HEK293 (cell line): ENCODE data around the gene TRMU.

Source experiments
- CTCF ChIA-PET: fragments of 350-600 bp; formaldehyde crosslinking; extraction: SDS; loops from one replicate; lab custom pipeline; 2021; ENCODE audit warnings: antibody characterized with exemption; lab: Yijun Ruan, JAX
- POLR2A ChIA-PET: fragments of 300-600 bp; formaldehyde crosslinking; extraction: SDS; loops from one replicate; lab custom pipeline; 2020; ENCODE audit warnings: antibody characterized with exemption, inconsistent platforms; lab: Yijun Ruan, JAX
- H3K27ac ChIP-seq: fragments of 200-500 bp; sonication (Bioruptor generic); 2 replicates; pipeline ENCODE4 v1.5.1; 2014; ENCODE audit warnings: low read depth, low read length, control low read depth, inconsistent platforms; ENCODE audit errors: extremely low read depth
- H3K36me3 ChIP-seq, 2 experiments: fragments of 200-500 bp in 1 of 2; sonication (Bioruptor generic) in 1 of 2; 1 replicate in 1 of 2; 2 replicates in 1 of 2; pipeline ENCODE4 v1.5.1; 2014 to 2017; ENCODE audit warnings: inconsistent platforms in 2 of 2, low read length in 2 of 2; ENCODE audit not compliant: control insufficient read depth in 2 of 2, insufficient read depth in 1 of 2
- H3K4me1 ChIP-seq: fragments of 200-500 bp; sonication (Bioruptor generic); 2 replicates; pipeline ENCODE4 v1.5.1; 2014; ENCODE audit warnings: mild to moderate bottlenecking, low read length, inconsistent platforms; ENCODE audit not compliant: control insufficient read depth, insufficient read depth
- H3K4me3 ChIP-seq: 2 replicates; pipeline ENCODE4 v1.5.1; 2011; ENCODE audit warnings: low read depth, mild to moderate bottlenecking, control low read depth, low read length, moderate library complexity
- H3K9me3 ChIP-seq: fragments of 200-500 bp; sonication (Bioruptor generic); 2 replicates; pipeline ENCODE4 v1.5.1; 2014; ENCODE audit warnings: low read depth, low read length, inconsistent platforms; ENCODE audit not compliant: control insufficient read depth, insufficient read depth
- IKZF3 ChIP-seq: fragments of 450-650 bp; IDR thresholded peaks from 2 replicates; pipeline ENCODE4 v1.5.0; 2018; ENCODE audit warnings: missing biosample characterization, mild to moderate bottlenecking, missing genetic modification characterization, moderate library complexity
- KLF10 ChIP-seq: fragments of 450-650 bp; IDR thresholded peaks from 2 replicates; pipeline ENCODE4 v1.5.1; 2018; ENCODE audit warnings: missing biosample characterization, mild to moderate bottlenecking, missing genetic modification characterization
- KLF17 ChIP-seq: fragments of 450-650 bp; formaldehyde crosslinking; IDR thresholded peaks from 2 replicates; pipeline ENCODE4 v1.5.1; 2016; ENCODE audit warnings: missing biosample characterization, missing genetic modification characterization
- KLF8 ChIP-seq: fragments of 450-650 bp; formaldehyde crosslinking; IDR thresholded peaks from 2 replicates; pipeline ENCODE4 v1.5.1; 2016; ENCODE audit warnings: missing biosample characterization, missing genetic modification characterization
- TSHZ1 ChIP-seq: fragments of 450-650 bp; formaldehyde crosslinking; IDR thresholded peaks from 2 replicates; pipeline ENCODE4 v1.5.1; 2016; ENCODE audit warnings: missing biosample characterization, missing genetic modification characterization, borderline replicate concordance
- YY1 ChIP-seq: fragments of 450-650 bp; formaldehyde crosslinking; IDR thresholded peaks from 2 replicates; pipeline ENCODE4 v1.5.1; 2018; ENCODE audit warnings: missing biosample characterization, missing genetic modification characterization
- ZNF169 ChIP-seq: fragments of 450-650 bp; formaldehyde crosslinking; IDR thresholded peaks from 2 replicates; pipeline ENCODE4 v1.5.1; 2016; ENCODE audit warnings: missing biosample characterization, missing genetic modification characterization
- ZNF19 ChIP-seq: fragments of 450-650 bp; formaldehyde crosslinking; IDR thresholded peaks from 2 replicates; pipeline ENCODE4; 2016; ENCODE audit warnings: missing biosample characterization, missing genetic modification characterization, low read depth
- ZNF211 ChIP-seq: fragments of 450-650 bp; formaldehyde crosslinking; IDR thresholded peaks from 2 replicates; pipeline ENCODE4 v1.5.1; 2016; ENCODE audit warnings: low read depth, missing biosample characterization, missing genetic modification characterization
- ZNF221 ChIP-seq: fragments of 450-650 bp; formaldehyde crosslinking; IDR thresholded peaks from 2 replicates; pipeline ENCODE4 v1.5.1; 2017; ENCODE audit warnings: missing biosample characterization, missing genetic modification characterization, borderline replicate concordance
- ZNF23 ChIP-seq: fragments of 450-650 bp; formaldehyde crosslinking; IDR thresholded peaks from 2 replicates; pipeline ENCODE4 v1.5.1; 2016; ENCODE audit warnings: missing biosample characterization, missing genetic modification characterization, borderline replicate concordance
- ZNF239 ChIP-seq: fragments of 450-650 bp; formaldehyde crosslinking; IDR thresholded peaks from 2 replicates; pipeline ENCODE4 v1.5.1; 2016; ENCODE audit warnings: missing biosample characterization, missing genetic modification characterization
- ZNF324 ChIP-seq: fragments of 450-650 bp; formaldehyde crosslinking; IDR thresholded peaks from 2 replicates; pipeline ENCODE4 v1.5.1; 2016; ENCODE audit warnings: missing biosample characterization, missing genetic modification characterization
- ZNF341 ChIP-seq: fragments of 450-650 bp; formaldehyde crosslinking; IDR thresholded peaks from 2 replicates; pipeline ENCODE4; 2016; ENCODE audit warnings: low read depth, missing biosample characterization, missing genetic modification characterization
- ZNF350 ChIP-seq: fragments of 450-650 bp; formaldehyde crosslinking; IDR thresholded peaks from 2 replicates; pipeline ENCODE4 v1.5.0; 2017; ENCODE audit warnings: missing biosample characterization, mild to moderate bottlenecking, missing genetic modification characterization
- ZNF366 ChIP-seq: fragments of 450-650 bp; formaldehyde crosslinking; conservative IDR thresholded peaks from 2 replicates; pipeline ENCODE4 v1.5.1; 2016; ENCODE audit warnings: missing biosample characterization, missing genetic modification characterization
- ZNF510 ChIP-seq: fragments of 450-650 bp; formaldehyde crosslinking; IDR thresholded peaks from 2 replicates; pipeline ENCODE4 v1.5.1; 2018; ENCODE audit warnings: mild to moderate bottlenecking, missing genetic modification characterization, missing biosample characterization; ENCODE audit not compliant: insufficient replicate concordance
- ZNF514 ChIP-seq: fragments of 450-650 bp; formaldehyde crosslinking; IDR thresholded peaks from 2 replicates; pipeline ENCODE4 v1.5.1; 2016; ENCODE audit warnings: missing biosample characterization, missing genetic modification characterization
- ZNF530 ChIP-seq: fragments of 450-650 bp; formaldehyde crosslinking; IDR thresholded peaks from 2 replicates; pipeline ENCODE4 v1.5.1; 2016; ENCODE audit warnings: low read depth, missing biosample characterization, missing genetic modification characterization
- ZNF600 ChIP-seq: fragments of 450-650 bp; formaldehyde crosslinking; IDR thresholded peaks from 2 replicates; pipeline ENCODE4 v1.5.1; 2016; ENCODE audit warnings: missing biosample characterization, missing genetic modification characterization
- ZNF660 ChIP-seq: fragments of 450-650 bp; IDR thresholded peaks from 2 replicates; pipeline ENCODE4 v1.5.1; 2018; ENCODE audit warnings: missing biosample characterization, mild to moderate bottlenecking, missing genetic modification characterization
- ZNF692 ChIP-seq: fragments of 450-650 bp; formaldehyde crosslinking; IDR thresholded peaks from 2 replicates; pipeline ENCODE4 v1.5.1; 2016; ENCODE audit warnings: missing biosample characterization, missing genetic modification characterization
- ZNF830 ChIP-seq: fragments of 450-650 bp; IDR thresholded peaks from 2 replicates; pipeline ENCODE4 v1.5.0; 2018; ENCODE audit warnings: missing biosample characterization, missing genetic modification characterization, low read depth, mild to moderate bottlenecking, moderate library complexity
- ZSCAN16 ChIP-seq: fragments of 450-650 bp; formaldehyde crosslinking; IDR thresholded peaks from 2 replicates; pipeline ENCODE4 v1.5.1; 2016; ENCODE audit warnings: missing biosample characterization, missing genetic modification characterization
- TF ChIP-seq, protein P1 (sequence below): fragments of 450-650 bp; formaldehyde crosslinking; conservative IDR thresholded peaks from 2 replicates; pipeline ENCODE4 v1.5.1; 2016; ENCODE audit warnings: low read depth, missing biosample characterization, missing genetic modification characterization

The TRMU gene

GRCh38 chr22:46320166-46320710, 15.3 kb upstream of the TRMU start:
- CTCF ChIA-PET = no interaction called here
- TF ChIP-seq ZNF211 (tag by site-specific recombination) (no peak), ZNF830 (tag by site-specific recombination) (no peak), ZNF169 (tag by site-specific recombination) (no peak), ZNF692 (tag by site-specific recombination) (no peak), IKZF3 (tag by site-specific recombination) (no peak), ZNF600 (tag by site-specific recombination) (no peak), YY1 (tag by site-specific recombination) (no peak), ZNF221 (tag by site-specific recombination) (no peak), ZNF19 (tag by site-specific recombination) (no peak), ZNF510 (tag by site-specific recombination) (no peak), ZNF239 (tag by site-specific recombination) (no peak), ZNF341 (tag by site-specific recombination) (no peak), ZNF366 (tag by site-specific recombination) (no peak), KLF8 (tag by site-specific recombination) (no peak)
- Histone ChIP-seq H3K9me3 (no peaks in the 10 kb centered on the region), H3K4me1 (no peaks in the 10 kb centered on the region), H3K27ac (no peak overlapping the region), H3K36me3 (peaks cover 70 to 96% of the 10 kb centered on the region in 2 experiments), H3K4me3 (no peak overlapping the region)
- POLR2A ChIA-PET = no interaction called here

DNA sequence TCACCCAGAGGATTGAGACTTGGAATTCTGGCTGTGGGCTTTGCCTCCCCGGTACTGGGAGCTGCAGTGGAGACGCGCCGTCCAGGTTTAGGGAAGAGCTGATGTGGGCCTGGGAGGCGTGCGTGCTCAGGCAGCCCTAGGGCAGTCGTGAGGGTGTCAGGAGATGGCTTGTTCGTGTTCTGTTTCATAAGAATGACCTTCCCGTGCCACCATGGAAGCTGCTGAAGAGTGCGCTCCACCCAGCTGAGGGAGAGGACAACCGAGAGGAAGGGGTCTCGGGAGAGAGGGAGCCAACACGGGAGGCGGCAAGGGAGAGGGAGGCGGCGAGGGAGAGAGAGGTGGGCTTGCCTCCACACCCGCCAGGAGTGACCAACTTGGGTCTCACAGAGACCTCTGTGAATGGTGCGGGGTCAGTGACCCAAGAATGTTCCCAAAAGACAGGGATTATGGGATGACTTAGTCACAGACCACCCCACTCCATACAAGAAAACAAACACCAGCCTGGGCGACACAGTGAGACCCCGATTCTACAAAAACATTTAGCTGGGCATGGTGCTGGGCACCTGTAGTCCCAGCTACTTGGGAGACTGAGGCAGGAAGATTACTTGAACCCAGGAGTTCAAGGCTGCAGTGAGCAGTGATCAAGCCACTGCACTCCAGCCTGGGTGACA, 14.7 kb upstream of the TRMU start:
- peaks cover 70 to 96% of the 10 kb centered on the region in 2 experiments for H3K36me3 ChIP-seq
- H3K27ac ChIP-seq = no peak overlapping the region
- H3K9me3 ChIP-seq = no peaks in the 10 kb centered on the region
- CTCF ChIA-PET = interaction anchor here (0.6 to 1.6 kb wide), 3 partner anchors 9 to 326 kb away, joined by 3 to 5 read pairs (median 4); no protein-coding TSS in a partner anchor
- no peaks in the 10 kb centered on the region for H3K4me1 ChIP-seq
- H3K4me3 ChIP-seq = no peak overlapping the region
- POLR2A ChIA-PET = interaction anchor here (0.9 kb wide), 1 partner anchor 14 kb away, joined by 3 read pairs; no protein-coding TSS in a partner anchor
- TF ChIP-seq ZNF350 (tag by site-specific recombination) (no peak), ZNF23 (no peak), YY1 (tag by site-specific recombination) (no peak), ZNF341 (tag by site-specific recombination) (no peak), ZNF530 (tag by site-specific recombination) (no peak), TSHZ1 (no peak), ZSCAN16 (no peak), ZNF514 (tag by site-specific recombination) (no peak), KLF10 (tag by site-specific recombination) (no peak), ZNF600 (tag by site-specific recombination) (no peak), ZNF324 (tag by site-specific recombination) (no peak), ZNF660 (tag by site-specific recombination) (no peak), KLF17 (tag by site-specific recombination) (no peak)
- TF ChIP-seq, protein P1, sequence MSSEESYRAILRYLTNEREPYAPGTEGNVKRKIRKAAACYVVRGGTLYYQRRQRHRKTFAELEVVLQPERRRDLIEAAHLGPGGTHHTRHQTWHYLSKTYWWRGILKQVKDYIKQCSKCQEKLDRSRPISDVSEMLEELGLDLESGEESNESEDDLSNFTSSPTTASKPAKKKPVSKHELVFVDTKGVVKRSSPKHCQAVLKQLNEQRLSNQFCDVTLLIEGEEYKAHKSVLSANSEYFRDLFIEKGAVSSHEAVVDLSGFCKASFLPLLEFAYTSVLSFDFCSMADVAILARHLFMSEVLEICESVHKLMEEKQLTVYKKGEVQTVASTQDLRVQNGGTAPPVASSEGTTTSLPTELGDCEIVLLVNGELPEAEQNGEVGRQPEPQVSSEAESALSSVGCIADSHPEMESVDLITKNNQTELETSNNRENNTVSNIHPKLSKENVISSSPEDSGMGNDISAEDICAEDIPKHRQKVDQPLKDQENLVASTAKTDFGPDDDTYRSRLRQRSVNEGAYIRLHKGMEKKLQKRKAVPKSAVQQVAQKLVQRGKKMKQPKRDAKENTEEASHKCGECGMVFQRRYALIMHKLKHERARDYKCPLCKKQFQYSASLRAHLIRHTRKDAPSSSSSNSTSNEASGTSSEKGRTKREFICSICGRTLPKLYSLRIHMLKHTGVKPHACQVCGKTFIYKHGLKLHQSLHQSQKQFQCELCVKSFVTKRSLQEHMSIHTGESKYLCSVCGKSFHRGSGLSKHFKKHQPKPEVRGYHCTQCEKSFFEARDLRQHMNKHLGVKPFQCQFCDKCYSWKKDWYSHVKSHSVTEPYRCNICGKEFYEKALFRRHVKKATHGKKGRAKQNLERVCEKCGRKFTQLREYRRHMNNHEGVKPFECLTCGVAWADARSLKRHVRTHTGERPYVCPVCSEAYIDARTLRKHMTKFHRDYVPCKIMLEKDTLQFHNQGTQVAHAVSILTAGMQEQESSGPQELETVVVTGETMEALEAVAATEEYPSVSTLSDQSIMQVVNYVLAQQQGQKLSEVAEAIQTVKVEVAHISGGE (tag by site-specific recombination) = no peak
